ENCODE results near the gene LY6G5C. TPM values are rescaled to one million over a fixed set of nuclear protein-coding genes. Genes with fewer than 3 reads are reported as not detected.

Gene LY6G5C
- total and polyA plus RNA-seq, 2 of the 13 experiments (the other 11 are each of a cell fraction or from before 2014, with no cell fraction given) = 0.33 to 0.55 TPM

GRCh38 chr6:31660381-31661261, 20.2 kb downstream of the LY6G5C start, which contains the start of gene C6orf47 (continued):
- TF ChIP-seq SNAPC2 (CRISPR knock-in tag; IDR thresholded peaks at IDR 0.05) = peak; percentile 60; the same call in 1 of the 2 replicates
- TF ChIP-seq KMT2B (CRISPR knock-in tag; IDR thresholded peaks at IDR 0.05) = no peak; the same call in 1 of the 2 replicates
- TF ChIP-seq TBX3 (IDR thresholded peaks at IDR 0.05; ENCODE audit: borderline replicate concordance) = no peak
- TF ChIP-seq HDAC6 (IDR thresholded peaks at IDR 0.05; ENCODE audit: low read depth, low read length) = no peak
- TF ChIP-seq GTF2F1 (IDR thresholded peaks at IDR 0.05; ENCODE audit: low read length) = no peak
- no peak for TF ChIP-seq ZBTB21 (CRISPR knock-in tag; IDR thresholded peaks at IDR 0.05)
- TF ChIP-seq HNRNPUL1 (IDR thresholded peaks at IDR 0.05; ENCODE audit: low read depth, low read length) = 0 out of 2 replicates have a peak, but pooled peaks have one; percentile 56
- TF ChIP-seq KDM4B (CRISPR knock-in tag; IDR thresholded peaks at IDR 0.05) = peak; percentile 11; the same call in 1 of the 2 replicates
- TF ChIP-seq ZNF704 (CRISPR knock-in tag; IDR thresholded peaks at IDR 0.05; ENCODE audit: borderline replicate concordance) = no peak
- TF ChIP-seq MIER3 (CRISPR knock-in tag; IDR thresholded peaks at IDR 0.05; ENCODE audit: borderline replicate concordance) = no peak
- peak; percentile 91 for TF ChIP-seq FOXC1 (CRISPR knock-in tag; IDR thresholded peaks at IDR 0.05; ENCODE audit: borderline replicate concordance)
- peak; percentile 88; the same call in 1 of the 2 replicates for TF ChIP-seq TBX2 (CRISPR knock-in tag; IDR thresholded peaks at IDR 0.05; ENCODE audit: borderline replicate concordance)
- TF ChIP-seq MNT (IDR thresholded peaks at IDR 0.05) = no peak
- no peak for TF ChIP-seq USF2 (IDR thresholded peaks at IDR 0.05; ENCODE audit: low read depth, low read length)
- TF ChIP-seq USF2 (CRISPR knock-in tag; IDR thresholded peaks at IDR 0.05; ENCODE audit: borderline replicate concordance) = 0 out of 2 replicates have a peak, but pooled peaks have one; percentile 6
- TF ChIP-seq FOXJ3 (CRISPR knock-in tag; IDR thresholded peaks at IDR 0.05; ENCODE audit: borderline replicate concordance) = peak; percentile 24; the same call in 1 of the 2 replicates
- TF ChIP-seq ZNF75D (CRISPR knock-in tag; IDR thresholded peaks at IDR 0.05; ENCODE audit: borderline replicate concordance) = no peak
- TF ChIP-seq, protein P1, sequence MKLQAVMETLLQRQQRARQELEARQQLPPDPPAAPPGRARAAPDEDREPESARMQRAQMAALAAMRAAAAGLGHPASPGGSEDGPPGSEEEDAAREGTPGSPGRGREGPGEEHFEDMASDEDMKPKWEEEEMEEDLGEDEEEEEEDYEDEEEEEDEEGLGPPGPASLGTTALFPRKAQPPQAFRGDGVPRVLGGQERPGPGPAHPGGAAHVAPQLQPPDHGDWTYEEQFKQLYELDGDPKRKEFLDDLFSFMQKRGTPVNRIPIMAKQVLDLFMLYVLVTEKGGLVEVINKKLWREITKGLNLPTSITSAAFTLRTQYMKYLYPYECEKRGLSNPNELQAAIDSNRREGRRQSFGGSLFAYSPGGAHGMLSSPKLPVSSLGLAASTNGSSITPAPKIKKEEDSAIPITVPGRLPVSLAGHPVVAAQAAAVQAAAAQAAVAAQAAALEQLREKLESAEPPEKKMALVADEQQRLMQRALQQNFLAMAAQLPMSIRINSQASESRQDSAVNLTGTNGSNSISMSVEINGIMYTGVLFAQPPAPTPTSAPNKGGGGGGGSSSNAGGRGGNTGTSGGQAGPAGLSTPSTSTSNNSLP (IDR thresholded peaks at IDR 0.05; ENCODE audit: low read depth, low read length) = no peak
- TF ChIP-seq NFATC3 (CRISPR knock-in tag; IDR thresholded peaks at IDR 0.05) = no peak
- TF ChIP-seq NBN (conservative IDR thresholded peaks at IDR 0.05) = no peak
- TF ChIP-seq KAT8 (CRISPR knock-in tag; IDR thresholded peaks at IDR 0.05) = peak; percentile 87
- TF ChIP-seq, protein P2, sequence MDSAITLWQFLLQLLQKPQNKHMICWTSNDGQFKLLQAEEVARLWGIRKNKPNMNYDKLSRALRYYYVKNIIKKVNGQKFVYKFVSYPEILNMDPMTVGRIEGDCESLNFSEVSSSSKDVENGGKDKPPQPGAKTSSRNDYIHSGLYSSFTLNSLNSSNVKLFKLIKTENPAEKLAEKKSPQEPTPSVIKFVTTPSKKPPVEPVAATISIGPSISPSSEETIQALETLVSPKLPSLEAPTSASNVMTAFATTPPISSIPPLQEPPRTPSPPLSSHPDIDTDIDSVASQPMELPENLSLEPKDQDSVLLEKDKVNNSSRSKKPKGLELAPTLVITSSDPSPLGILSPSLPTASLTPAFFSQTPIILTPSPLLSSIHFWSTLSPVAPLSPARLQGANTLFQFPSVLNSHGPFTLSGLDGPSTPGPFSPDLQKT (CRISPR knock-in tag; IDR thresholded peaks at IDR 0.05; ENCODE audit: borderline replicate concordance) = peak; percentile 62; the same call in 1 of the 2 replicates
